CMK (cell line): ENCODE data around the gene IL36B.

Source experiments
- DNase-seq: peaks from one replicate; pipeline ENCODE4 v3.0.0-alpha.2; 2010; ENCODE audit warnings: low read depth

The IL36B gene

DNA sequence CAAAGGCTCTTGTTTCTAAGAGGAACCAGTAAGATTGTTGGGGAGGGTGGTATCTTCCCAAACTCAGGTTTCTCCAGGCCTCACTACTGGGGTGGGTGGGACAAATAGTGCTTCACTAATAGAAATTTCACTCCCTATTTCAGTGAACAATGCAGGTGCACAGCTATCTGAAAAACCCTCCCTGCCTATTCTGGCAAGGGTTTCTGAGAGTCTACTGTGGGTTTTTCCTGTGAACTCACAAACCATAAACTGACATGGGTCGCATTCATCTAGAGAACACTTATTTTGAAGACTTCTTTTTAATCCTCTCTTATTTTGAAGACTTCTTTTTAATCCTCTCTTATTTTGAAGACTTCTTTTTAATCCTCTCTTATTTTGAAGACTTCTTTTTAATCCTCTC is 43.0 kb downstream of the IL36B start:
- DNase-seq, result no peak

DNA sequence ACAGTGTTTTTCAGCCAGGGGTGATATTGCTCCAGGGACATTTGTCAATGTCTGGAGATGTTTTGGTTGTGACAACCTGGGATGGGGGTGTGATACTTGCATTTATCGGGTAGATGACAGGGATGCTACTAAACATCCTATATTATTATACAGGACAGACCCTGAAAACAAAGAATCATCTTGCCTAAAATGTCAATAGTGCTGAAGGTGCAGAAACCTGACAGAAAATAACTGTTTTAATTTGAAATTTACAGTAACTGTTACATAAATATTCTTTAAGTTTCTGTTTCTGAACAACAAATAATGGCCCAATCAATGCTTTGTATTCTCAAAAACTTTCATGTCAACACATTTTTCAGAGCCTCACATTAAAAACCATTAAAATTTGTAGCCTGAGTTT is 45.4 kb downstream of the IL36B start:
- no peak for DNase-seq

DNA sequence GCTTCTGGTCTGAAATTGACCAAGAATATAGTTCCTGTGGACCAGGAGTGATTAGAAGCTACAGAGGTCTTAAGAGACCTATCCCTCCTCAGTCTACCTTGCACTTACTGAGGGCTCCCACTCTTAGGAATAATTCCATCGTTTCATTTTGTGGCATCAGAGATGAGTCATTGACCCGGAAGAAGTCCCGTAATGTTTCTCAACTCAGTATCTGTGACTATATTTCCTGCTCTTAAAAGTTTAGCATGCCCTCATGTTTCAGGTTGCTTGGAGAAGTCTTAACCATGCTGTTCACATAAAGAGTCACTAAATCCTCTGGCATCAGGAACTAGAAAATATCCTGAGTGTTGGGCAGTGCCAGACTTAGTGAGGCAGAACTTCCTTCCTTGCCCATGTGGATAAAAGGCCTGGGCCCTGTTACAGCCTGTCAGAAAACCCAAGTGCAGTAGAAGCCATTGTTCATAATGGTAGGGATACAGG is 47.6 kb downstream of the IL36B start, which contains the start of gene IL36A:
Gene IL36A, plus strand, starts transcription at position 430 of the 480 bp plus-strand sequence. CDS start 413 bp downstream, outside the sequence.
- no peak for DNase-seq

DNA sequence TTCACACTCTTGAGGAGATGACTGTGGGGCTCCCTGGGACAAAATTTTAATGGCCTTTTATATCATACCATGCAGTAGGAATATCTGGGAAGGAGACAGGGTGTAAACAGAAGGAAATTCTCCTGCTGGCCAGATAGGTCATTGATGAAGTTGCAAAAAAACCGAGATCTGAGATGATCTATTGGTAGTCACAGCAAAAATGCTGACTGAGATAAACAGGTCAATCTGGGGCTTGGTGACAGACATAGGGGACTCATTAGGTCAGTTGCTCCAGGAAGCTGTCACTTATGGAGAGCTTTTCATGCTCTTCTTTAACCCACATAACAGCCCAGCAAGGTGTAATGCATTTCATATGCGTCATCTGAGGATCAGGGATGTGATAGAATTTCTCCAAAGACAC is 50.0 kb downstream of the IL36B start:
- DNase-seq, result no peak

DNA sequence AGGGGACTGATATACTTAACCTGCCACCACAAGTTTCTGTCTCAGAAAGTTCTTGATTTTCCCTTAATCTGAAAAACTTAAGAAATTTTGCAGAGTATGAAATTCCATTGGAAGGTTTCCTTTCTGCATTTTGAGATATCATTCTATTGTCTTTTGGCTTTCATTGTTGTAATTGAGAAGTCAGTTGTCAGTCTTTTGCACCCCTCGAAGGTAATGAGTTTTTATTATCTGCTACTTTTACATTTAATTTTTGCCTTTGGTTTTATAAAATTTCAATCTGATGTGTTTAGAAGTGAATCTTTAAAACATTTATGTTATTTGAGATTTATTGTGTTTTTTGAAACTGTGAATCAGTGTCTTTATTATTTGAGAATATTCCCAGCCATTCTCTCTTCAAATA is 52.2 kb downstream of the IL36B start:
- DNase-seq, result no peak

DNA sequence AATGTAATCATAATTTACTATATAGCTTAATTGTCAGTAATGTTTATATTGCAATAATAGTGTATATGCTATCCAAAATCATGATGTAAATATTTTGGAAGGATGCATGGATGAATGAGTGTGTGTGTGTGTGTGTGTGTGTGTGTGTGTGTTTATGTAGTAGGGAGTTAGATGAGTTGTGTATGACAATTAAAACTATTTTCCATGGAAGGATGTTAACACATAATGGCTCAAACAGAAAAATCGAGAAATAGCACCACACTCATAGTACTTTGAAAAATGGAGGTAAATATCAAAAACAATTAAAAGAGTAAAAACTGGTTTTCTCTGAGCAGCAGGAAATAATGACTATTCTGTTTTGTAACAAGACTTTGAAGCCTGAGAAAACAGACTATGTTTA is 55.5 kb downstream of the IL36B start:
- DNase-seq, result no peak

DNA sequence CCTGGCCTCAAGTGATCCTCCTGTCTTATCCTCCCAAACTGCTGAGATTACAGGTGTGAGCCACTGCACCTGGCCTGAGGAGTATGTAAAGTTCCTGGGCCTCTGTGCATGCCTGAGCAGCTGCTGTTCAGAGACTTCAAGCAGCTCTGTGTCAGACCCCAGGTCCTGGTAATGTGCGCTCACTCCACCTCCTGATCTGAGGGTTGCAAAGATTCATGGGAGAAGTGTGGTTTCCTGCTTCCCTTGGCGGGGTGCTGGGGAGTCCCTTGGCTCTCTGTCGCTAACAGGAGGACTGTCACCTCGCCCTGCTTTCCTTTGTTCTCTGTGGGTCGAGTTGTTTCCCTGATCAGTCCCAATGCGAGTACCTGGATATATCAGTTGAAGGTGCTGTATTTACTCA is 56.0 kb downstream of the IL36B start:
- DNase-seq, result no peak

DNA sequence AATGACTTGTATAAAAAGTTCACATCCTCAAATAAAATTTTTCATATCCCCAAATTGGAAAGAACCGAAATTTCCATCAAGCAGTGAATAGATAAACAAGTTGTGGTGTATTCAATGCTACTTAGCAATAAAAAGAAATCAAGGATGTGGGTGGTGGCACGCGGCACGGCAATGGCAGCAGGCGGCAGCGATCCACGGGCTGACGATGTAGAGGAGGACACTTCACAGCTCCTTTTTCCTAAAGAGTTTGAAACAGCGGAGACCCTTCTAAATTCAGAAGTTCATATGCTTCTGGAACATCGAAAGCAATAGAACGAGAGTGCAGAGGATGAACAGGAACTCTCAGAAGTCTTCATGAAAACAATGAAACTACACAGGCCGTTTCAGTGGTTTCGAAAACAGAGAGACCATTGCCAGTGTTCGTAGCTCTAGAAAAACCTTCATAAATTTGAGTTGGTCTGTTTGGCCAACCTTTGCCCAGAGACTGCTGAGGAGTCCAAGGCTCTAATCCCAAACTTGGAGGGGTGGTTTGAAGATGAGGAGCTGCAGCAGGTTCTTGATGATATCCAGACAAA is 57.2 kb downstream of the IL36B start:
- no peak for DNase-seq

DNA sequence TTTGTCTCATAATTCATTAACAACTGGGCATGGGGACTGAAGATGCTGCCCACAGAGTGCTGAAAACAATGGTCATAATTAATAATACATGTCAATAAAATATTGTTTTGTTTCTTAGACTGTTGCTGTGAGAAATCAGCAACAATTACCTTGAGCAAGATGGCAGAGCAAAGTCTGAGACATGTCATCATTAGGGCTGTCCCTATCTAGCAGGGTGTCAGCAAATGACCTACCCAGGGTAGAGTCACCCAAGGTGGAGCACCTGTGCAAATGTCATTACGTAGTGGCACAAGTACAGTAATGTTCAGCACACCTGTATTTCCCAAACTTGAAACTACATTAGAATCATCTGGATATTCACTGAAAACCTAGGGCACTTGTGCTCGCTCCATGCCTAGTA is 58.0 kb downstream of the IL36B start:
- no peak for DNase-seq

DNA sequence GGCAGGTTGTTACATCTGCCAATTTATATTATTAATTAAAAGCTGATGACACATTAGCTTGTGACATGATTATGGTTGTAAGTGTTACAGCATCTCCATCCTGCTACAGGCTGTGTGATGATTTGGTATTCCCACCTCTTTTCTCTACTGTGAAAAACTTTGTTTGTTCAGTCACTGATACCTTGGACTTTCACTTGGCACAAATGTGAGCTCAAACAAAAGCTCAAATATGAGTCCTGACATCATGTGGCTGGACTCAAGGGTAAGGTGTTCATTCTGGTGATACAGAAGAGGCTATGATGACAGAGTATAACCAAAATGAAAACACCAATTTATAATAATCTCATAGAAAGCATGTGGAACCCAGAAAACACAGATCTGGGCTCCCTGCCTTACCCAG is 58.8 kb downstream of the IL36B start:
- DNase-seq, result no peak

DNA sequence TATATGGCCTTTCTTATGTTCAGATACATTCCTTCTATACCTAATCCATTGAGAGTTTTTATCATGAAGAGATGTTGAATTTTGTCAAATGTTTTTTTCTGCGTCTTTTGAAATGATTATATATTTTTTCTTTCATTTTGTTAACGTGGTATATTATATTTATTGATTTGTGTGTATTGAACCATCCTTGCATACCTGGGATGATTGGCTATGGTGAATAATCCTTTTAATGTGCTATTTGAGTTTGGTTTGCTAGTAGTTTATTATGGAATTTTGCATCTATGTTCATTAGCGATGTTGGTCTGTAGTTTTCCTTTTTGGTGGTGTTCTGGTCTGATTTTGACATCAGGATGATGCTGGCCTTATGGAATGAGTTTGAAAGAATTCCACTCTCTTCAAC is 63.1 kb downstream of the IL36B start:
- DNase-seq, result no peak

DNA sequence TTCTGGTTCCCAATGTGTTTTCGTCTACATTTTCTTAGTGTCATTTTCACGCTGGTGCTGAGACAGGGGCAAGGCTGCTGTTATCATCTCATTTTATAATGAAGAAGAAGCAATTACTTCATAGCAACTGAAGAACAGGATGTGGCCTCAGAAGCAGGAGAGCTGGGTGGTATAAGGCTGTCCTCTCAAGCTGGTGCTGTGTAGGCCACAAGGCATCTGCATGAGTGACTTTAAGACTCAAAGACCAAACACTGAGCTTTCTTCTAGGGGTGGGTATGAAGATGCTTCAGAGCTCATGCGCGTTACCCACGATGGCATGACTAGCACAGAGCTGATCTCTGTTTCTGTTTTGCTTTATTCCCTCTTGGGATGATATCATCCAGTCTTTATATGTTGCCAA is 67.6 kb downstream of the IL36B start:
- DNase-seq, result no peak

DNA sequence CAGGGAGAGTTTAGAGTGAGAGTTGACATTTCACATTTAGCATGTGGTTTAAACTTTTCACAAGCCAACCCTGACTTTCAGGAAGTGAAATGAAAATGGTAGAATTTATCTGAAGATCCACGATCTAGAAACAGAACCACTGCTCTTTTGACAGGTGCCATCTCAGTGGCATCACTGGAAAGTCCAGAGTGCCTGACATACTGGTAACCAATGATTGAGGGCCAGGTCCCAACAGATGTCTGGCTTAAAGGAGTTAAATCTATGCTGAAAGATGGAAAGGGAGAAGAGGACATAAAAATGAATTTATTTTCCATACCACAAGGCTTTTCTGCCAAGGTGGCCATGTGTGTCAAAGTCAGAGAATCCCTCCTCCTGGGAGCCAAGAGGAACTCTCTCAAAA is 72.1 kb downstream of the IL36B start:
- no peak for DNase-seq

DNA sequence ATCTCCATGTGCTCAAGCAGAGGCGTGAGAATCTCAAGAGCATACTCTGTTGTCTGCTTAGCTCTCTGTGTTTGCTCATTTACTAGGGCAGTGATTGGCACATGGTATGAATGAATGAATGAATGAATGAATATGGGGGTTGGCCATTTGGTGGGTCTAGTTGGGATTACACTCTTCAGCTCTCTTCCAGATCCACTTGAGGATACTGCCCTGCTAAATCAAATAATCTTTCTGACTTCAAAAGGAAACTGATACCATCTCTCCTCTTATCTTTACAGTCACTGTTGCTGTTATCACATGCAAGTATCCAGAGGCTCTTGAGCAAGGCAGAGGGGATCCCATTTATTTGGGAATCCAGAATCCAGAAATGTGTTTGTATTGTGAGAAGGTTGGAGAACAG is 72.9 kb downstream of the IL36B start:
- no peak for DNase-seq

DNA sequence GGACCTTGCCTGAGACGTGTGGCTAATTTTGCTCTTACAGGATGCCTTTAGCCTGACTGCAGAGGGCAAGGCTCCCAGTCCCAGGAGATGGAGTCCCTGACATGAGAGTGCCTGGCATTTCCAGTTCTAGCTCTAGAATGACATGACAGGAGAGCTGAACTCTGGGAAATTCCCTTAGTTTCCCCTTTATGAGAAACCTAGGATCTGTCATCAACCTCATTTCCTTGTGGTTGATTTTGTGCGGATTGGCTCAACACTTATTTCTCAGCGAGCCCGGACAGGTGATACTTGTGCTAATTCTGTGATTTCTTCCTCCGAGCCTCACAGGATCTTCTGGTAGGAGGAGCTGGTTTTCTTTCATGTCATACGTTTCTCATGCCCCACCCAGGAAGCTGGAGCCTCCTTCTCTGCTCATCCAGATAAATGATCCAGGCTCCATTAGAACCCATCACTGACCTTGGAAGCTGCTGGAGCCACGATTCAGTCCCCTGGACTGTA is 75.1 kb downstream of the IL36B start, which contains the start of gene IL36G:
Gene IL36G, plus strand, starts transcription at position 448 of the 498 bp plus-strand sequence. CDS start 633 bp downstream, outside the sequence.
- DNase-seq, result no peak
